ENCODE measurements around the gene ZNF280B.

The ZNF280B gene

GRCh38 chr22:22508274-22509176 is at the start of gene ZNF280B:
Gene ZNF280B, minus strand, starts transcription at chr22:22508742. Its CDS starts 19,344 bp downstream, at chr22:22489398.
- DNase-seq (ENCODE audit: low read depth, low spot score): peak; percentile 96

DNA sequence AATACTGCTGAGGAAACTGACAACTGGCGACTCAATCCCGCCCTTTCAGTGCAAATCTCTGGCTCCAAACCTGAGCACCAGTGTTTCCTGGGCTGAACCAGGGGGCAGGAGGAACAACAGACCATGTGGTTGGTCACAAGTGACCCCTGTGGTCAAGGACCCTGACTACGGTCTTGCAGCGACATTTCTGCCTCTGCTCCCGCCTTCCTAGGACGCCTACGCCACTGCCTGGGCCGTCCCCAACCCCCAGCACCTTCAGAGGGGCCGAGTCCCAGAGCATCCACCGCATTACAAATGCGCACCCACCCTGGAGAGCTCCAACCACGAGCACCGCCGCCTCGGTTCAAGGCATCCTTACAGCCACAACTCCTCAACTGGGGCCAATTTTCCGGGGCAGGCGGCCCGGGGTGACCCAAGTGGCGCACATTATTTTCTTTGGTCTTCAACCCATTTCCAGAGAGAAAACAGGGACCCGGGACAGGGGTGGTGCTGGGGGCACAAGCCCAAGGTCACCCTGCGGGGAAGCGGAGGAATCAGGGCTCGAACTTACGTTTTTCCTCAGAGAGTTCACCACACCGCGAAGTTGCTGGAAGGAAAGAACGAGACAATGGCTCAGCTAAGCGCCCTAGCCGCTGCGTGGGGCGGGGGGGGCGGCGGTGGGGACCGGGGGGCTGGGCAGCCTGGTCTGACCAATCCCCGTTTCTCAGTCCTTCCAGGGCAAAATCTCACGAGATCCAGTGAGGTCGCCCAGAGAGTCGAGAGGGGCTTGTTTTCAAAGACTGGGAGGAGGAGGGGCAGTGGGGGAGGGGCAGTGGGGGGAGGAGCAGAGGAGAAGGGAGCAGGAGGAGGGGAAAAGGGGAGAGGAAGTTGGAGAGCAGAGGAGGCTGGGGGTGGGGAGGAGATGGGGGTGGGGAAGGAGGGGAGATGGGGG is 48.7 kb upstream of the ZNF280B start:
- no peak for DNase-seq (ENCODE audit: low read depth, low spot score)

DNA sequence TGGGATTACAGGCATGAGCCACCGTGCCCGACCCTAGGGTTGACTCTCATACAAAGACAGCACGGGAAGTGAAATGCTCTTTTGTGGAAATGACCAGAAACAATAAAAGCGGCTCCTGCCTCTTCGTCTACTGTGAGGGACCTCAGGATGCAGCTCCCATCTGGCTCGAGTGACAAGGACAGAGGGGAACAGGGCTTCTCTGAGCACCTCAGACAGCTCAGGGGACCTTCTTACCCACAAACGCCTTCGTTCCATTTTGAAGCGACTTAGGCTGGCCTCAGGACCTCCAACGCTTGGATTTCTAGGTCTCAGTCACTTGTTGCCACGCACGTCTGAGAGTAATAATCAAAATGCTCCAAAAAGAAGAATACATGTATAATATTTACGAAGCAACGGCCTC is 48.0 kb upstream of the ZNF280B start:
- no peak for DNase-seq (ENCODE audit: low read depth, low spot score)

- DNase-seq (ENCODE audit: low read depth, low spot score): no peak
Observed at GRCh38 chr22:22555596-22555995, 47.1 kb upstream of the ZNF280B start.

DNA sequence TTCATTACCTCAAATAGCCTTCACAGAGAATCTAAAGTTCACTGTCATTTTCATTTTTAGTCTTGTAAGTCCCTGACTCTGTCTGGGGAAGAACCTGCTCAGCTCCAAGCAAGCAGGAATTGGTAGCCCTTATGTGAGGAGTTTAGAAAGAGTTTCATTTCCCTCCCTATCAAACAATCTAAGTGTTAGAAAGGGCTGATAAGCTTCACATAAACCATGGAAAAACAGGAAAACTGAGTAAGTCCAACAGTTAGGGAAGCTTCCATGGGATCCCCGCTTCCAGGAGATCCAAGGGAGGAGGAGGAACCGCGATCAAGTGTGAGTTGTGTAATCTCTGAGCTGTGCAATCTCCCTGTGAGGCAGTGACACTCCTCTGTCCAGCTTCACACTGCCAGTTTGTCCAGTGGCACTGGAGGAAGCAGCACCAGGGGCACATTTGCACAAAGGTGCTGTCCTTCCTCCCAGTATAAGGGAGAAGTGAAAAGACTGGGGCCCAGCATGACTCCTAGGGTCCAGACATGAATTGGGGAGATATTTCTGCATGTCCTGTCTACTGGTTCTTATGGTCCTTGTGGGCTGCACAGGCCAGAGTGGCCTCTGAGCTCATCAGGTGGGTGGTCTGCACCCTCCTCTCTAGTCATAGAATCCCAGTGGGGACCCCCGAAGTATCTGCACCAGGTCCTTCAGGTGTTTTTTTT is 46.2 kb upstream of the ZNF280B start:
- DNase-seq (ENCODE audit: low read depth, low spot score): no peak

DNA sequence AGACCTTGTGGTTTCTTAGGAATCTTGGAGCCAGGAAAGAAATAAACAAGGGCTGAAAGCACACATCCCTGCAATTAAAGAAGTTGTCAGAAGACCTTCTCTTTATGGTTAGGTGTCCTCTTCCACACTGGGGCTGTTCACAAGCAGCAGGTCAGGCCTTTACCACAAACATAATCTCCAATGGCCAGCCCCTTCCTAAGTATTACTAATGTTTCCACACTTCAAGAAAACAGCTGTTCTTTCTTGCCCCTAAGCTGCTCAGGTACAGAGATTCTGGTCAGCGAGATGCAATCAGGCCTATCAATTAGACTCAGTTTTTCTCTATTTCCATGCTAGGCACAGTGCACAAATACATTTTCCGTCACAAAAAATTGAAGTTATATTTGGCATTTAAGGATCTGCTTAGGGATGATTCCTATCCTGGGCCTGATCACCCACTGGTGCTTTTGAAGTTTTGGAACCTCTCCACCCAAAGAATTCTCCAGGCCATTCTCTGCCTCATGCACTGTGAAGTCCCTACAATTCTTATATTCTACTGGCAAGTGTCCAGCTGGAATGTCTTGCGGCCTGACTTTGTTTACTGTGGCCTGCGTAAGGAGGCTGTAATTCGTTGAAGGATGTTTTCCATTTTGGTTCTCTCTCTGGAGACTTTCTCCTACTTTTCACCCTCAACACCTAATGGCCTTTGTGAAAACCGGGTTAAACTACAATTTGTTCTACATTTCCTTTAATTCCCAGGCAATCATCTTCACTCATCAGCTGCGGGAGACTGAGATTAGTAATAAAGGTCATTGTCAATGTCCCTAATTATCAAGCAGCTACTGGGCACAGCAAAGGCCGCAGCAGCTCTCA is 45.4 kb upstream of the ZNF280B start:
- peak; percentile 8 for DNase-seq (ENCODE audit: low read depth, low spot score)

DNA sequence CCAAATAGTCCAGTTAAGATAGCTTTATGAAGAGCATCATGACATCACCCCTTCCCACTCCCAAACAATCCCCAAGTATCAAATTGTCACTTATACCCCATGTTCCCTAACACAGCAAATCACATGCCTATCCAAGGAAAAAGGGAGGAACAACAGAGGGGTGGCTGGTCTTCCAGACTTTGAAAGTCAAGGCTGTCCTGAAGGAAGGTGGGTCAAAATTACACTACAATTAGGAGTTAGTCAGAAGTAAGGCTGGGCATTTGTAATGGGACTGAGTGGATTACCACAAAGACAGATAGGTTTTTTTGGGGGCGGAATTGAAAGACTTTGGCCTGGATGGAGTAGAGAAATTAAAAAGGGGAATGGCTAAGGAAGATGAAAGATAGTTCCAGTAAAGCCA is 44.6 kb upstream of the ZNF280B start:
- DNase-seq (ENCODE audit: low read depth, low spot score): no peak

- DNase-seq (ENCODE audit: low read depth, low spot score): no peak
Observed at GRCh38 chr22:22552630-22553029, 44.1 kb upstream of the ZNF280B start.

GRCh38 chr22:22550789-22551434 is 42.4 kb upstream of the ZNF280B start:
- no peak for DNase-seq (ENCODE audit: low read depth, low spot score)

- no peak for DNase-seq (ENCODE audit: low read depth, low spot score)
Observed at GRCh38 chr22:22548910-22549309, 40.4 kb upstream of the ZNF280B start.

DNA sequence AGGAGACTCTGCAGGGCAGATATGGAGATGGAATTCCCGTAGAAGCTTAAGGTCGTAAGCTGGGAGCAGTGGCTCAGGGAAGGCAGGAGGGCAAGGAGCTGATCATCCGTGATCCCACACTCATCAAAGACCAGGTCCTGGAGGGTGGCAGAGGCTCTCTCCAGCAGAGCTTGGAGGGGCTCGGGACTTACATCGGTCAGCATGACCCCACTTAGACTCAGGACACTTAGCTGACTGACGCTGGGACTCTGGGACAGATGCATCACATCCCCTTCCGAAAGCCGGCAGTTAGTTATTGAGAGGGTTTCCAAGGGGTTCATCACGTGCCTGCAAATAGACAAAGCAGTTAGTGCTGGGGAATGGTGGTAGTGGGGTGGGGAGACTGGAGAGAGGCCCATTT is 39.8 kb upstream of the ZNF280B start:
- no peak for DNase-seq (ENCODE audit: low read depth, low spot score)

DNA sequence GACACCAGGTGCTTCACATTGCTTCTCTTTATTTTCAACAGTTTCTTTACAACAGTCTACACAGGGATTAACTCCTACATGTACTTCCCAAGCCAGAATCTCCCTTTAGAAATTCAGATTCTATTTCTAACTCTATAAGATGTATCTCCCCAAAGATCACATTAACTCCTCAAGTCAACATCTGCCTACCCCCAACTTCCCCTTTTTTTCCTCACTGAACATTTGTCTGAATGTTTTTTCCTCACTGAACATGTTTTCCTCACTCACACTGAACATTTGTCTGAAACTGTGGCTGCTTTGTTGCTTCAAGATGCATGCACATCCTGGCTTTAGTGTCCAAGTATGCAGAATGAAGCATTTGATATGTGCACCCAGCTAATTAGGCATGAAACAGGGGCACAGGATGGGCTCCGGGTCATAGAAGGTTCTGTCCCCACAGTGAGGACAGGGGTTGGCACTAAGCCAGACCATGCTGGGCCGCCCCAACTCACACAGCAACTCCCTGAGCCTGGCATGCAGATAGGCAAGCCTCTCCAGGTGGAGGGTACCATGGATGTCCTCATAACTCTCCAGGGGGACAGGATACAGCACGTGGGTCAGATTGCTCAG is 39.3 kb upstream of the ZNF280B start:
- DNase-seq (ENCODE audit: low read depth, low spot score): no peak

- DNase-seq (ENCODE audit: low read depth, low spot score): no peak
Observed at GRCh38 chr22:22547226-22547625, 38.7 kb upstream of the ZNF280B start.

GRCh38 chr22:22546490-22546889 is 37.9 kb upstream of the ZNF280B start:
- DNase-seq (ENCODE audit: low read depth, low spot score): no peak

- DNase-seq (ENCODE audit: low read depth, low spot score): no peak
Observed at GRCh38 chr22:22545084-22545483, 36.5 kb upstream of the ZNF280B start.

DNA sequence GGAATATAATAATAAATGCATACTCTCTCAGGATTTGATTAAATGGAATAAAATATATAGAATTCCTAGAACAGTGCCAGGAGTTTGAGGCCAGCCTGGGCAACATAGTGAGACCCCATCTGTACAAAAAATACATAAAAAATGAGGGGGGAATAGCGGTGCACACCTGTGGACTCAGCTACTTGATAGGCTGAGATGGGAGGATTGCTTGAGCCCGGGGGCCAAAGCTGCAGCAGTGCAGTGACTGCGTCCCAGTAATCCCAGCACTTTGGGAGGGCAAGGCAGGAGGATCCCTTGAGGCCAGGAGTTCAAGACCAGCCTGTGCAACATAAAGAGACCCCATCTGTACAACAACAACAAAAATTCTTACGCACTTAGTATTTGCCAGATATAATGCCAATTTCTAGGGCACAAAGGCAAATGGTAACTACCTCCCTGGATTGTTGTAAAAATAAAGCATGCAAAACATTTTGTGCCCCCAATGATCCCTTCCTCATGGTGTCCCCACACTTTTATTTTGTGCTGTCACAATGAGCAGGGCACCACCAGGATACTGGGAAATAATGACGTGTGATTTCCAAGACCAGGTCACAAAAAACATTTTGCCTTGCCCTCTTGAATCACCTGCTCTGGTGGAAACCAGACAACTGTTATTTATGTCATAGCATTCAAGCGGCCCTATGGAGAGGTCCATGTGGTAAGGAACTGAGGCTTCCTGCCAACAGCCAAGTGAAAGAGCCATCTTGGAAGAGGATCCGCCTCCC is 29.9 kb upstream of the ZNF280B start:
- DNase-seq (ENCODE audit: low read depth, low spot score): no peak

GRCh38 chr22:22536916-22537315 is 28.4 kb upstream of the ZNF280B start:
- DNase-seq (ENCODE audit: low read depth, low spot score): no peak

GRCh38 chr22:22536515-22536914 is 28.0 kb upstream of the ZNF280B start:
- no peak for DNase-seq (ENCODE audit: low read depth, low spot score)

- DNase-seq (ENCODE audit: low read depth, low spot score): no peak
Observed at GRCh38 chr22:22535662-22536061, 27.1 kb upstream of the ZNF280B start.

Data from astrocyte of the hippocampus (primary cell).